Smooth muscle cell (in vitro differentiated cells): ENCODE data around the gene BSX. TPM values are rescaled to one million over a fixed set of nuclear protein-coding genes. Genes with fewer than 3 reads are reported as not detected.

ENCODE experiments used
- DNase-seq: peaks from one replicate; lab custom pipeline; 2025; ENCODE audit not compliant: unreplicated experiment; lab: John Stamatoyannopoulos, UW
- H2AFZ ChIP-seq: fragments of 200-600 bp; sonication (generic); 2 replicates; pipeline ENCODE4 v1.6.0; 2016; ENCODE audit warnings: antibody characterized with exemption, low read depth, mild to moderate bottlenecking
- H3F3A ChIP-seq: fragments of 200-600 bp; sonication (generic); 2 replicates; pipeline ENCODE4 v1.6.0; 2017; ENCODE audit warnings: antibody characterized with exemption, low read depth
- H3K27ac ChIP-seq: fragments of 200-600 bp; sonication (generic); 2 replicates; pipeline ENCODE4 v1.5.1; 2016; ENCODE audit warnings: low read depth, mild to moderate bottlenecking
- H3K27me3 ChIP-seq: fragments of 200-600 bp; sonication (generic); 2 replicates; pipeline ENCODE4 v1.6.1; 2016; ENCODE audit warnings: low read depth, mild to moderate bottlenecking
- H3K36me3 ChIP-seq: fragments of 200-600 bp; sonication (generic); 2 replicates; pipeline ENCODE4 v1.5.1; 2016; ENCODE audit warnings: low read depth
- H3K4me1 ChIP-seq: fragments of 200-600 bp; sonication (generic); 2 replicates; pipeline ENCODE4 v1.5.1; 2016; ENCODE audit warnings: low read depth
- H3K4me2 ChIP-seq: fragments of 200-600 bp; sonication (generic); 2 replicates; pipeline ENCODE4 v1.6.0; 2016; ENCODE audit warnings: mild to moderate bottlenecking
- H3K4me3 ChIP-seq: fragments of 200-600 bp; sonication (generic); 2 replicates; pipeline ENCODE4 v1.5.1; 2016; ENCODE audit warnings: mild to moderate bottlenecking
- H3K79me2 ChIP-seq: fragments of 200-600 bp; sonication (generic); 2 replicates; pipeline ENCODE4 v1.6.0; 2016; ENCODE audit warnings: low read depth, mild to moderate bottlenecking
- H3K9ac ChIP-seq: fragments of 200-600 bp; sonication (generic); 2 replicates; pipeline ENCODE4 v1.6.0; 2016; ENCODE audit warnings: low read depth
- H3K9me3 ChIP-seq: fragments of 200-600 bp; sonication (generic); replicated peaks from 2 replicates; pipeline ENCODE4 v1.5.1; 2016; ENCODE audit warnings: low read depth
- H4K20me1 ChIP-seq: fragments of 200-600 bp; sonication (generic); 2 replicates; pipeline ENCODE4 v1.6.0; 2016; ENCODE audit warnings: low read depth
- WGBS: methylation state at CpG from one replicate; pipeline ENCODE4 v1.1.7; 2016; ENCODE audit warnings: low lambda C conversion rate; 5-methylcytosine and 5-hydroxymethylcytosine counted together
- polyA plus RNA-seq: library from polyadenylated mRNA; unstranded; fragments of >200 nt; fragmentation: Nextera tagmentation; extraction: Ambion mirVana; gene quantifications from 2 replicates; pipeline ENCODE4 v1.2.1, GENCODE V29; 2016
- total RNA-seq: library from RNA; depleted of rRNA; stranded (reverse); fragments of >200 nt; gene quantifications from 2 replicates; pipeline ENCODE4 v1.2.3, GENCODE V29; 2014
- TF ChIP-seq, protein P1 (sequence below): fragments of 200-600 bp; sonication (generic); IDR thresholded peaks from 2 replicates; pipeline ENCODE4 v1.5.1; 2017; ENCODE audit warnings: borderline replicate concordance, mild to moderate bottlenecking, antibody characterized with exemption; ENCODE audit not compliant: insufficient read depth, poor library complexity, severe bottlenecking

The BSX gene
- total and polyA plus RNA-seq, 2 experiments from 2014 or later: not detected

DNA sequence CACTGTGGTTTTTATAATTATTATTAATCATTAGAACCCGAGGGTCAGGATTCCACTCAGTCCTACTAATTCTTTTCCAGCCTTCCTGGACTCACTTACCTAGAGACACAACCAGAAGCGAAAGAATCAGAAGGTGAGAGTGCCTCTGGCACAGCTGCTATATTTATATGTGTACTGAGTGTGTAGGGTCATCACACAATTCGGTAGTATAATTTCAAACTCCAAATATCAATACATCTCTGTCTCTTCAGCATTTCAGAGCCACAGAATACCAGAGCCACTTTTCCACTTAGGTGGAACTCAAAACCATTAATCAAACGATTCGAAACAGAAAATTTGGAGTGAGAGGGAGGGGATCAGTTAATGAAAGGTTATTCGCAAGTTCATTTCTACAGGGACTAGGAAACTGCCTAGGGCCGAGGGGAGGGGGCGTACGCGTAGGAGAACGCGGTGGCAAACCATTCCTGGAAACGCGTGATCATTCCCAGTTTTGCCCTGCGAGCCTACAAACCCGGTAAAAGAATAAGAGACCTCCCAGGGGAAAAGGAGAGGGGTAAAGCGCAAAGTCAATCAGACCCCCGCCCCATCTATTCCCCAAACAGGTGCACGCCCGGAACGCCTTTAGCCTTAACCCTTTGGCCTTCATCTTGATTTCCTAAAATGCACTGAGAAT, 5.4 kb downstream of the BSX start:
- Histone ChIP-seq H3K9ac (no peak overlapping the region), H3K4me1 (peaks cover 9% of the 10 kb centered on the region), H3K36me3 (no peaks in the 10 kb centered on the region), H4K20me1 (no peaks in the 10 kb centered on the region), H3K9me3 (no peaks in the 10 kb centered on the region), H3K79me2 (no peaks in the 10 kb centered on the region), H3K27me3 (peaks cover 97% of the 10 kb centered on the region), H3K4me2 (peak overlapping the region; percentile 76), H2AFZ (no peak overlapping the region), H3F3A (no peaks in the 10 kb centered on the region), H3K27ac (no peak overlapping the region), H3K4me3 (no peak overlapping the region)
- no peak for DNase-seq
- TF ChIP-seq, protein P1, sequence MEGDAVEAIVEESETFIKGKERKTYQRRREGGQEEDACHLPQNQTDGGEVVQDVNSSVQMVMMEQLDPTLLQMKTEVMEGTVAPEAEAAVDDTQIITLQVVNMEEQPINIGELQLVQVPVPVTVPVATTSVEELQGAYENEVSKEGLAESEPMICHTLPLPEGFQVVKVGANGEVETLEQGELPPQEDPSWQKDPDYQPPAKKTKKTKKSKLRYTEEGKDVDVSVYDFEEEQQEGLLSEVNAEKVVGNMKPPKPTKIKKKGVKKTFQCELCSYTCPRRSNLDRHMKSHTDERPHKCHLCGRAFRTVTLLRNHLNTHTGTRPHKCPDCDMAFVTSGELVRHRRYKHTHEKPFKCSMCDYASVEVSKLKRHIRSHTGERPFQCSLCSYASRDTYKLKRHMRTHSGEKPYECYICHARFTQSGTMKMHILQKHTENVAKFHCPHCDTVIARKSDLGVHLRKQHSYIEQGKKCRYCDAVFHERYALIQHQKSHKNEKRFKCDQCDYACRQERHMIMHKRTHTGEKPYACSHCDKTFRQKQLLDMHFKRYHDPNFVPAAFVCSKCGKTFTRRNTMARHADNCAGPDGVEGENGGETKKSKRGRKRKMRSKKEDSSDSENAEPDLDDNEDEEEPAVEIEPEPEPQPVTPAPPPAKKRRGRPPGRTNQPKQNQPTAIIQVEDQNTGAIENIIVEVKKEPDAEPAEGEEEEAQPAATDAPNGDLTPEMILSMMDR: no peak
- WGBS: 16% methylated on average over 21 of the region's 21 CpGs

DNA sequence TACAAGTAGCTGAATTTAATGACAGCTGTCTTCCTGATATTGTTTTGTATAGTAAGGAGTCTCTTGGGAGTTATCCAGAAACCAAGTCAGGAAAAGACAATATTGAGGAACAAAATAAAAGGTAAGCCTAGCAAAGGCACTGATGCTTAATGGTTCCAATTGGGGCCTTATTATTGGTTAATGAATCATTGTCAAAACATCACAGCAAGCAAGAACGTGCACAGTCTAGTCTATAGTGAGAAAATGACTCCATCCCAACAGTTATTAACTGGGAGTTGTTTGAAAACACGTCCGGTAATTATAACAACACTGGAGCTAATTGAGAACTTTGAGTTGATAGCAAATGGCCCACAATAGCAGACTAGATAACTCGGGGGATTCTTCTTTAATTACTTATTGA, 17.7 kb downstream of the BSX start:
- H3K4me2 ChIP-seq: no peak overlapping the region
- H3K36me3 ChIP-seq: no peaks in the 10 kb centered on the region
- no peaks in the 10 kb centered on the region for H4K20me1 ChIP-seq
- H3K27me3 ChIP-seq: peaks cover 51% of the 10 kb centered on the region
- H3F3A ChIP-seq: no peaks in the 10 kb centered on the region
- no peak overlapping the region for H3K9ac ChIP-seq
- no peaks in the 10 kb centered on the region for H3K9me3 ChIP-seq
- 79% methylated on average over 4 of the region's 4 CpGs for WGBS
- H3K4me3 ChIP-seq: no peak overlapping the region
- H3K79me2 ChIP-seq: no peaks in the 10 kb centered on the region
- H2AFZ ChIP-seq: no peak overlapping the region
- peaks cover 7% of the 10 kb centered on the region for H3K4me1 ChIP-seq
- TF ChIP-seq, protein P1: no peak
- DNase-seq: no peak
- H3K27ac ChIP-seq: no peak overlapping the region

DNA sequence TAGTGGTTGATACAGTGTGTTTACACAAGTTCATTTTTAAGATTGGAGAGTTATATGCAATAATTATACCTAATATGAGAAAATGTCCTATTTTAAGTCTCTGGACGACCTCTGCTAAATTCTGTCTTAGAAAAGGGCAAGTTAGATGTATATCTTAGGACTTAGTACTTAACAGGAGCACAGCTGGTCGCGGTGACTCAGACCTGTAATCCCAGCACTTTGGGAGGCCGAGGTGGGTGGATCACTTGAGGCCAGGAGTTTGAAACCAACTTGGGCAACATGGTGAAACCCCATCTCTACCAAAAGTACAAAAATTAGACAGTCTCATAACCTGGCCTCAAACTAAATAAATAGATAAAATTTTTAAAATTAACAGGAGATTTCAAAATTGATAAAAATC, 27.2 kb downstream of the BSX start:
- Histone ChIP-seq H2AFZ (no peak overlapping the region), H3K27ac (no peak overlapping the region), H3F3A (no peaks in the 10 kb centered on the region), H3K36me3 (no peaks in the 10 kb centered on the region), H3K4me1 (peaks cover 20% of the 10 kb centered on the region), H3K4me2 (no peak overlapping the region), H4K20me1 (no peaks in the 10 kb centered on the region), H3K9ac (no peak overlapping the region), H3K4me3 (no peak overlapping the region), H3K9me3 (no peaks in the 10 kb centered on the region), H3K27me3 (no peaks in the 10 kb centered on the region), H3K79me2 (no peaks in the 10 kb centered on the region)
- 56% methylated on average over 4 of the region's 4 CpGs for WGBS
- TF ChIP-seq, protein P1: no peak
- DNase-seq: no peak

DNA sequence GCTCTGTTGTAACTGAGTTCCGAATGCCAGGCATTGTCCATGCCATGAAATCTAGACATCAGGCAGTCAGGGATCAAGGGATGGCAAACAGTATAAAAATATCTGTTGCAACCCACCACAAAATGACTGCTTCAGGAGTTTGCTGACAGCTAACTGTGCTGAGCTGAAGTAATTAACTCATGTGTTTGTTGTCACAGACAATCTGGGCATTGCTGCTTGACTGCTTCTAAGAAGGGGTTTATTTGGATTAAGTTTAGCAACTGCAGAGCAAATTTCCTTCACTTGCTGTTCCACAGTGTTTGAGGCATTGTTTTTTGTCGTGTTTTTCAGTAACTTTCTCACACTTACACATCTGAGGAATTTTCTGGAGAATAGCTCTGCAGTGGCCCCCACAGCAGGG, 30.4 kb downstream of the BSX start:
- no peaks in the 10 kb centered on the region for H3K27me3 ChIP-seq
- no peaks in the 10 kb centered on the region for H3K36me3 ChIP-seq
- no peak overlapping the region for H2AFZ ChIP-seq
- no peak overlapping the region for H3K4me2 ChIP-seq
- no peak overlapping the region for H3K4me3 ChIP-seq
- H3K9ac ChIP-seq: no peak overlapping the region
- H3F3A ChIP-seq: no peaks in the 10 kb centered on the region
- no peak for DNase-seq
- WGBS: 53% methylated on average over 2 of the region's 2 CpGs
- TF ChIP-seq, protein P1: no peak
- H4K20me1 ChIP-seq: no peaks in the 10 kb centered on the region
- peaks cover 20% of the 10 kb centered on the region for H3K4me1 ChIP-seq
- H3K79me2 ChIP-seq: no peaks in the 10 kb centered on the region
- no peak overlapping the region for H3K27ac ChIP-seq
- no peaks in the 10 kb centered on the region for H3K9me3 ChIP-seq
